Thyroid gland (tissue), 4 donors: ENCODE data around the gene ZSWIM5.

Experiments used
- CTCF ChIP-seq, 6 experiments: fragments of 200-600 bp in 3 of 6; fragments of 450-650 bp in 3 of 6; sonication (generic) in 3 of 6; IDR thresholded peaks; one replicate each; pipeline ENCODE4 v1.5.1; 2016 to 2019; ENCODE audit warnings: antibody characterized with exemption in 6 of 6, mild to moderate bottlenecking in 2 of 6, inconsistent platforms in 1 of 6, moderate library complexity in 1 of 6
- POLR2A ChIP-seq, 2 donors: fragments of 450-650 bp; IDR thresholded peaks; one replicate each; pipeline ENCODE4 v1.6.1; 2017; ENCODE audit warnings: antibody characterized with exemption in 2 of 2, mild to moderate bottlenecking in 2 of 2, moderate library complexity in 1 of 2

- TF ChIP-seq CTCF (IDR thresholded peaks at IDR 0.05) (no peak), POLR2A (IDR thresholded peaks at IDR 0.05) (no peak)
Measured at GRCh38 chr1:45196863-45197262, 9.5 kb downstream of the ZSWIM5 start.
